Amniotic stem cell (primary cell): Measurements from ENCODE around the gene SLC6A19.

ENCODE experiments used
- DNase-seq: peaks from one replicate; lab custom pipeline; 2025; lab: John Stamatoyannopoulos, UW

The SLC6A19 gene

DNA sequence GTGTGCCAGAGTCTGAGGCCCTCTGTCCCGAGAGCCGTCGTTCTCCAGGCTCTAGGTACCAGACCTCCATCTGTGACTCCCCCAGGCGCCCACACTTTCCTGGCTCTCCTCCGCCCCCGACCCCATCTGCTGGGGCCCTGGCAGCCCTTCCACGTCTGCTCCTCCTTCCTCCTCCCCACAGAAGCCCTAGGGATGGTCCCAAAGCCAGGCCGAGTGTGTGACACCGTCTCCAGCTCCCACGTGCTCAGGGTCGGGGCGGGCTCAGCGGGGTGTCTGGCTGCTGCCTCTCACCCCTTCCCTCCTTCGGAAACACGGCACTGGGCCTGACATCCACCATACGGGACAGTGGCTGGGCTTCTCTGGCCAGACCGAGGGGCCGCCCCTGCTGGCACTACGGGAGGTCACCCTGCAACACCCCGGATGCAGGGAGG, 20.5 kb upstream of the SLC6A19 start:
- DNase-seq = no peak

DNA sequence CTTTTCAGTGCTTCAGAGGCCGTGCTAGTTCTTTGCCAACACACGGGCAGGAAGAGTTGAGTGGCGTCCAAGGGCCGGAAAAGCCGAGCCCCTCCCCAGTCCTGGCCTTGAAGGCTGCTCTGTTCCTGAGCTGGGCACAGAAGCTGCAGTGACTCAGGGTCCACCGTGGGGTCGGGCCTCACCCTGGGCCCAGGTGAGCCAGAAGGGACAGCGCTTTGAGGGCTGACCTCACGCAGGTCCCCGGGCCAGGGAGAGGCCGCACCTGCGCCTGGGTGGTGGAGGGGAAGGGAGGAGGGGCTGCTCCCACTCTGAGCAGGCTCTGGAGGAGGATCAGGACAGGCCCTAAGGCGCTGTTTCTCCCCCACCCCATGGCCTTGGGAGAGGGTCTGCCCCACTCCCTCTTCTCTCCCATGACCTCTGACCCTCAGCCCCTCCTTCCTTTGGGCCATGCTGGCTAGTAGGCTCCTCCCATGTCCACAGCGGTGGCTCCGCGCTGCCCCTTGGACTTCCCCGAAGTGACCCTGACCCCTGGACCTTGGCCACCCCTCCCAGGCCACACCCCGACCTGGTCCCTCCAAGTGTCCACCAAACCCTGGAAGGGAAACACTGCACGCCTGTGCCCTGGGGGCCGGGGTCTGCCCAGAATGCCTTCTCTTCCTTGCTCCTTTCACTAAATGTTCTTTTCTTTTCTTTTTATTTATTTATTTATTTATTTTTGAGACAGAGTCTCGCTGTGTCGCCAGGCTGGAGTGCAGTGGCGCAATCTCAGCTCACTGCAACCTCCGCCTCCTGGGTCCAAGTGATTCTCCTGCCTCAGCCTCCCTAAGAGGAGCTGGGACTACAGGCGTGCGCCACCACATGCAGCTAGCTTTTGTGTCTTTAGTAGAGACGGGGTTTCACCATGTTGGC, 19.7 kb upstream of the SLC6A19 start:
- no peak for DNase-seq

DNA sequence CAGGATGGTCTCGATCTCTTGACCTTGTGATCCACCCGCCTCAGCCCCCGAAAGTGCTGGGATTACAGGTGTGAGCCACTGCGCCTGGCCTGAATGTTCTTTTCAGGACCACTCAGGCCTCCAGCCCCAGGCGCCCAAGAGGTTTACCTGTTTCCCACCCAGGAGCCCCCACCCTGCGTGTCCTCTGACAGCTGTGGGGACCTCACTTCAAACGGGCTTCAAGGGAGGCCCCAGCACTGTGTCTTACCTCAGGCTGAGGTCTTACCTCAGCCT, 19.1 kb upstream of the SLC6A19 start:
- no peak for DNase-seq

DNA sequence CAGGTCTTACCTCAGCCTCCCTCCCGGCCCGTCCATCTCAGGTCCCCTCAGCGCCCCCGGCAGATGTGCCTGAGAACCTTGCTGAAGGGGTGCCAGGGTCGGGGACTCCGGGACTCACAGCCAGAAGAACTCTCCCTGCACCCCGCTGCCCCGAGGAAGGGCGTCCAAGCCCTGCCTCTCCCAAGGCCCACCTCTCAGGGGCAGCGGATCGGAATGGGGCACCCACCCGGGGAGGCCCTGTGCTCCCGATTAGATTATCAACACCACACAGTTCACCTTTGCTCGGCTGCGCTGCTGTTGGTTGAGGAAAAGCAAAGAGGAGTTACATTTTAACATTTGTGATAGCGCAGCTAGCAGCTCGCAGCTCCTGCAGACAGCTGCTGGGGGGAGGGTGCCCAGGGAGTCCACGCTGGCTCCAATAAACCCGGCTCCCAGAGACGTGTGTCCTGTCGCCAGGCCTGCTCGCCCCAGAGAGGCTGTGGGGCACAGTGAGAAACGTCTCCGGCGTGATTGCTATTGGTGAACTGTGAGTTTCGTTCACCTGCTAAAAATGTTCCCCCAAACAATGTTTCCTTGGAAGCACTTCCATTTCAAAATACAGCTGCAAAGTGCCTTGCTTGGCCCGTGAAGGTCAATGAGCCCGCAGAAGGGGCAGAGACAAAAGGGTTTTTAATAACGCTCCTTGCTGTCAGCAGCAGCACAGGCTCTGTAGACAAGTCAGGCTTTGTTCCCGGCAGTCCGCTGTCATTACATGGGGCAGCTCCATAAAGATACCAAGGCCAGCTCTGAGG, 18.6 kb upstream of the SLC6A19 start:
- no peak for DNase-seq

DNA sequence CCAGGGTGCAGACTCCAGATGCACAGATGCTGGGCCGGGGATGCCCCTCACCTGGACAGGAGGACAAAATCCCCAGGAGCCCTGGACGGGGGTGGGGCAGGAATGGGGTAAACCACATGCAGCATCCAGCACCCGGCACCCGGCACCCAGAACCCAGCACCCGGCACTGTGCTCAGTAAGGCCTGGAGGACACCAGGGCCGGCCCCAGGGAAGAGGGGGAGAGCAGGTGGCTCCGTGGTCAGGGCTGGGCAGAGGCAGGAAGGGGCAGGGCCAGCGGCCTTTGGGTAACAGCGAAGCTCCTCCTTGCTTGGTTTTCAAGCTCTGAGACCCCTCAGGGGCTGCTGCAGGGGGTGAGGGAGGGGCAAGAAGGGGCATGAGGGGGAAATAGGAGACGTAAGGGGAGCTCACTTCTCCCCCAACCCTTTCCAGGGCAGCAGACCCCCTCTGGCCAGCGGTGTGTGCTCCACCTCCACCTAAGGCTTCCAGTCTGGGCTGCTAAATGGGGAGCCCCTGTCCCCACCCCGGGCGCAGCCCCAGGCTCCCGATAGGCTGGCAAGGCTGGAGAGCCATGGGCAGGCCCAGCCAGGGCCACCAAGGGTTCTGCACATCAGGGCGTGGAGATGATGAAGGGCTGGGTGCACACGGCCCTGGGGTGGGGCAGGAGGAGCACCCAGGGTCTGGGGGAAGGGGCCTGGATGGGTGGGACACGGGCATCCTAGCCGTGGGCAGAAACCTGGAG, 17.8 kb upstream of the SLC6A19 start:
- DNase-seq = no peak

DNA sequence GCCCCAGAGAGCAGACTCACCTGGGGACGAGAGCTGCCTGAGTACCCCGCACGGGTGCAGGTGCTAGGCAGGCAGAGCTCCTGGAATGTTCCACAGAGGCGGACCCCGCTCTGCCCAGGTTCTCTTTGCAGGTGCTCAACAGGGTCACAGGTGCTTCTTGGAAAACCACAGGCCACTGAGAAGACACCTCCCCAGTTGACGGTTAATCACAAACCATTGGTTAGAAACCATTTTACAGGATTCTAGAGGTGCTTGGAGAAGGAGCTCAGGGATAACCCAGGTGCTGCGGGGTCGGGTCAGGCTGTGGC, 17.3 kb upstream of the SLC6A19 start:
- DNase-seq = no peak

DNA sequence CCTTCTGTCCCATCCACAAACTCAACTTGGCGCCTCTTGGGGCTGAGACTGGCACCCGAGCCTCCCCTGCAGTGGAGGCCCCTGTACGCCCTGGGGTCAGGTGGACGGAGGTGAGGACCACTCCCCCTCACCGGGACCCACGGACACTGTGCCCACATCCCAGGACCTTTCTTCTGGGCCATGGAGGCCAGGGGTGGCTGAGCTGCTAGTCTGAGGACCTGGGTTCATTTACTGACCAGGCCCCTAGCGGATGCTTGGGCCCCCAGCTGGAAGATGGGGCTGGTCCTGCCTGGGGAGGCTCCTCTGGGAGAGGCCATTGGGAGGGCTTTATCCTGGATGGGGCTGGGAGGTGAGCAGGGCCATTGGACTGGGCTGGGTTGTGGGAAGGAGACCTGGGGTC, 16.9 kb upstream of the SLC6A19 start:
- DNase-seq = no peak

DNA sequence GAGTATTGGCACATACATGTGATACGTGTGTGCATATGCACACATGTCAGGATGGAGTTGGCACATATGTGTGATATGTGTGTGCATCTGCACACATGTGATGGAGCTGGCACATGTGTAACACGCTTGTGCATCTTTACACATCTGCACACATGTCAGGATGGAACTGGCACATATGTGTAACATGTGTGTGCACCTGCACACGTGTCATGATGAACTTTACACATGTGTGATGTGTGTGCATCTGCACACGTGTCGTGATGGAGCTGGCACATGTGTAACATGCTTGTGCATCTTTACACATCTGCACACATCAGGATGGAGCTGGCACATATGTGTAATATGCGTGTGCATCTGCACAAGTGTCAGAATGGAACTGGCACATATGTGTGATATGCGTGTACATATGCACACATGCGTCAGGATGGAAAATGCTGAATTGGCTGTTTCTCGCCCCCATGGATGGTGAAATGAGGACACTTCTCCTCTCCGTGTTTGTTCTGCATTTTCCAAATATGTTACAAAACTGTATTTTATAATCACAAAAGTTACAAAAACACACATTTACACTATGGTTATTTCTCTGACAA, 16.3 kb upstream of the SLC6A19 start:
- DNase-seq = no peak

DNA sequence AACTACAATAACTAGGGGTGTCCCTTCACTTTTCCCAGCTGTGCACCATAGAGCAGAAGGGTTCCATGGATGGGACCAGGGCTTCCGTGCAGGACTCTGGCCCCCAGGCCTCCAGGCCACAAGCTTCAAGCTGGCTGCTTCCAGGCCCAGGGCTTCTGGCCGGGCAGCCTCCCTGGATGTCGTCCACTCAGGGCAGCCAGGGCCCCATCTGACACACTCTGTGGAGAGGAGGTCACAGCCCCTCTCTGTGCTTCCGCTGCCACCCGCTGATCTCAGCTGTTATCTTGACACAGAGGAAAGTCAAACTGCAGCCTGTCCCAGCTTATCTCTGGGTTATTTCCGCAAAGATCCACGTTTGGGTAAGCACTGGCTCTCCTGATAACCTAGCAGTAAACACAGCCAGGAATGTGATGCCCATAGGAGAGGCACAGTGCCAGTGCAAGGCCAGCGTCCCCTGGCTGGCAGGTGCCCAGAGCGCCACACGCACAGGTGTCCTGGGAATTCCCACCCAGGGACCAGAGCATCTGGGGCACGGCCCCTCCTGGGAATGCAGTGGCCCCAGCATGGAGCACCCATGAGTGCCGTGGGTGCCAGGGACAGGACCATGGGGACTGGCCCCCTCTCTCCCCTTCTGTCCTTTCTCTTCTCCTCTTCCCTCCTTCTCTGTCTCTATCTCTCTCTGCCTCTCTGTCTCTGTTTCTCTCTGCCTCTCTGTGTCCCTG, 15.6 kb upstream of the SLC6A19 start:
- DNase-seq = no peak

DNA sequence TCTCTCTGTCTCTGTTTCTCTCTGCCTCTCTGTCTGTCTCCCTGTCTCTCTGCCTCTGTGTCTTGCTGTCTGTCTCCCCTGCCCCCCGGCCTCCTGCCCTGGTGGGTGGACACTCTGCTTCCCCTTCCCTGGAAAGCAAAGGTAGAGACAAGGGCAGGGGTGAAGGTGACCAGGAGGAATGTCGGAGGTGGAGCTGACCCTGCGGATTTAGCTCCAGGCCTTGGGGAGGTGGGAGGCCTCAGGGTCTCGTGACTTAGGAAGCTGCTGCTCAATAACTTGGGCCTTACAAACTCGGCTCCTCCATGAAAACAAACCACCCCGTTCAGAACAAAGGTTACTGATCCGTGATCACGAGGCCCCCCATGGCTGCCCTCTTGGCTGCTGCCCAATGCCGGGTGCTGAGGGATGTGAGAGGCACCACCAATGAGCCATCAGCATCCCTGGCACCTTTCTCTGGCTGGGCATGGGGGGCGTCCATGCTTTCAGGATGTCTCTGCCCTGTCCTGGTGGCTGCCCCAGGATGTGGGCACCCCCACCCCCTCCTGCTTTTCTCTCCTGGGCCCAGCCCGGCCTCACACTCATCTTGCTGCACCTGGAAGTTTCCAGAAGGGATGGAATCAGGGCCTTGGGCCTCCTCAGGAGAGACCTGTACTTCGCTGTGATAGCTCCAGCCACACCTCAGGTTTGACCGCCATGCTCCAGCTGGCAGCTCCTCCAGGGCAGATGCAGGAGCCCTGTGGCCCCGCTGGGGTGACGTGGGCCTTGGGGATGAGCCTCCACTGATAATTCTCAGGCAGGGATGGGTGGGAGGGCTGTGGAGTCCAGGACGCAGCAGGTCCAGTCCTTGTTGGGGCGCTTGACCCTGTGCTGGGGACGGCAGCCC, 14.8 kb upstream of the SLC6A19 start:
- DNase-seq = no peak

DNA sequence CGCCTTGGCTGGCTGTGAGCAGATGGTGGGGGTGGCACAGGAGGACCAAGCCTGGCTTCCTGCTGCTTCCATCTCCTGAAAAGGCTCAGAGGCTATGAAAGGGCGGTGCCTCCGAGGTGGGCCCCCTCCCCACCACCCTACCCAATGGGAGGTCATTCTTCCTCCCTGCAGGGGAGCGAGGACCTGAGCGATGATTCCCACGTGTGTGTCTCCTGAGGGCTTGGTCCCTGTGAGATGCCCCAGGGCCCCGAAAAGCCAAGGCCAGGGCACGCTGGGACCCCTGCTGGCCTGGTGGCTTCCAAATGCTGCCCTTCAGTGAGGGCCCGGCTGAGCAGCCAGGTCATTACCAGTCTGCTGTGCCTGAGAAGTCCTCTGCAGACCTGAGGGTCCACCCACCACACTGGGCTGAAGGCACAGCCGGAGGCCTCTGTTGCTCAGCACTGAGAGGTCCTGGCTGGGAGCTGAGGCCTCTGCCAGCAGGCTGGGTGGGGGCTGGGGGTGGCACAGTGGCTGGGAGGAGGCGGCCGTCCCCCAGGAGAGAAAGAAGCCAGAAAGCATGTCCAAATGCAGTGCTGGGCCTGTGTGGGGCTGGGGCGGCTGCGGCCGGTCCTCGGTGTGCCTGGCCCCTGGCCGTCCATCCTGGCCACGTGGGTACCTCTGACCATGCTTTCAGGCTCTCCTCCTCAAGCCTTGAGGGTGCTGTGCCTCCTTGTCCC, 14.0 kb upstream of the SLC6A19 start:
- no peak for DNase-seq

DNA sequence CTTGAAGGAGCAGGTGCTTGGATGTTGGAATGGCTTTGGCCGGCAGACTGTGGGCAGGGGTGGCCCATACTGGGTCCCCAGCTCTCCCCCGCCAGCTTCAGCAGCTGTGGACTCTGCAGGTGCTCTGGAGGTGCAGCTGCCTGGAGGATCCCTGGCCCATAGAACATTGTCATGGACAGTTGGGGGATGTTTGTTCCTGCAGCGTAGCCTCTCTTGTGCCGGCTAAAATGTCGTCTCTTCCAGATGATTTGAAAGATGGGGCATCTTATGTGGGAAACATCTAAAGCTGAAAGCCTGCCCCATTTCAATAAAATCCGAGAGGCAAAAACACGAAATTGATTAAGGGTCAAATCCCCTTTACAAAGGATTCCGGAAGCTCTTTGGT, 13.5 kb upstream of the SLC6A19 start:
- DNase-seq = no peak

DNA sequence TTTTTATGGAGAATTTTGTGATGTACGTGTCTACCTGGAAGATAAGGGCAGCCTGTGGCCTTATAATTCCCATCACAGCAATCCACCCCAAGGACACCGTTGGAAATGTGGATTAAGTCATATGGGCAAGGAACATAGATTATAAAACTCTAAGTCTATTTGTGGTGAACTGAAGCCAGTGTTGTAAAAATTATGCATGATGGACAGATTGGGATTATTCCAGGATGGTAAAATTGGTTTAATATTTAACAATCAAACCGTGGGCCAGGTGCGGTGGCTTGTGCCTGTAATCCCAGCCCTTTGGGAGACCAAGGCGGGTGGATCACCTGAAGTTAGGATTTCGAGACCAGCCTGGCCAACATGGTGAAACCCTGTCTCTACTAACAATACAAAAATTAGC, 12.9 kb upstream of the SLC6A19 start:
- DNase-seq = no peak

DNA sequence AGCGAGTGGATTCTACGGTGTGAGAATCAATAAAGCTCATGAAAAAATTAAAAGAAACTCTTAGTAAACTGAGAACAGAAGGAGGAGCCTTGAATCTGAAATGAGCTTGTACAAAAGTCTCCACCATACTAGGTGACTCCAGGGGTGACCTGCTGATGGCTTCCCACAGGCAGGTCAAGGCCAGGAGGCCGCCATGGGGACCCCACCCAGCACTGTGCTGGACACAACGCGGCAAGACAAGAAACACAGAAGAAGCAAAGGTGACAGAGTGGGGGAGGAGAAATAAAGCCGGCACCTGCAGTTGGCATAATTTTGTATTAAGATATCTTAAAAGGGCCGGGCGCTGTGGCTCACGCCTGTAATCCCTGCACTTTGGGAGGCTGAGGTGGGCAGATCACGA, 12.1 kb upstream of the SLC6A19 start:
- no peak for DNase-seq

DNA sequence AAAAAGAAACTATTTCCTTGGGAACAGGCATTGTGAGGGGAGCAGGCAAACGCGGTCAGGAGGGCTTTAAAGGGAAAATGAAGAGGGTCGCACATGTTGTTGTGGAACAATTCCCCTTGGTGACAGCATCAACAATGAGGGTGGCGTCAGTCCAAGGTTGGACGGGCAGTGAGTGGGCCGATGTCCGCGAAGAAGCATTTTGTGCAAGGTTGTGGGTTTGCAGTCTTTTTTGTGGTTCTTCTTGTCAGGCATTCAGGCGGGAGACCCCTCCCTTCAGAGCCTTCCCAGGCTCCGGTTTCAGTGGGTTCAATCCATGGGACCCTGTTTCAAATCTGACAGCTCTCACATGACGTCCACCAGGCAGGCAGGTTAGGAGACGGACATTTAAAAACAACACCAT, 11.1 kb upstream of the SLC6A19 start:
- no peak for DNase-seq

DNA sequence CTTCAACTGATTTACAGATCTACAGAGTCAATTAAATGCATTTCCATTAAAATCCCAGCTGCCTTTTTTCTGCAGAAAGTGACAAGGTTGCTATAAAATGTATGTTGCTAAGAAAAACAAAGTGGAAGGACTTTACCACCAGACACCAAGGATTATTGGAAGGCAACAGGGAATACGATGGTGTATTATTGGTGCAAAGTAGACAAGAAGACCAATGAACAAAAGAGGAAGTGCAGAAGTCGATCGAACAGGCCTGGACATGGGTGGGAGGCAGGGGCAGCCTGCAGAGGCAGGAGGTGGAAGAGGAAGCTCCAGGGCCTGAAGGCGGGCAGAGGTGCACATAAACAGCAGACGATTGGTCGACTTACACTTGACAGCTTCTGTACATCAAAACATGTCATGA, 10.6 kb upstream of the SLC6A19 start:
- no peak for DNase-seq

DNA sequence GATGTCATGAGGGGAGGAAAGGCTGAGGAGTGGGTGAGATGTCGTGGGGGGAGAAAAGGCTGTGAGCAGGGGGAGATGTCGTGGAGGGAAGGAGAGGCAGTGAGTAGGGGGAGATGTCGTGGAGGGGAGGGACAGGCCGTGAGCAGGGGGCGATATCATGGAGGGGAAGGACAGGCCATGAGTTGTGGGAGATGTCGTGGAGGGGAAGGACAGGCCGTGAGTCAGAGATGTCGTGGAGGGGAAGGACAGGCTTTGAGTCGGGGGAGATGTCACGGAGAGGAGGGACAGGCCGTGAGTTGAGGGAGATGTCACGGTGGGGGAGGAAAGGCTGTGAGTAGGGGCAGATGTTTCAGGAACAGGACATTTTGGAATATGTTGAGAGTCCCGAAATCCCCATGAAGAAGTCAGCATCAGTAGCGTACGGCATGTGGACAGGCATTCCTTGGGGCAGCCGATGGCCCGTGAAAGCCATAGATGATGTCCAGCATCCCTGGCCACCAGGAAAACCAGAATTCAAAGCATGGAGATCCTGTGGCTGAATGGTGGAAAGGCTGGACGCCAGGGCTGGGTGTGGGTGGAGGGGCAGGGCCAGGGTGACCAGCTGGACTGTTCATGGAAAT, 8.3 kb upstream of the SLC6A19 start:
- DNase-seq = no peak

DNA sequence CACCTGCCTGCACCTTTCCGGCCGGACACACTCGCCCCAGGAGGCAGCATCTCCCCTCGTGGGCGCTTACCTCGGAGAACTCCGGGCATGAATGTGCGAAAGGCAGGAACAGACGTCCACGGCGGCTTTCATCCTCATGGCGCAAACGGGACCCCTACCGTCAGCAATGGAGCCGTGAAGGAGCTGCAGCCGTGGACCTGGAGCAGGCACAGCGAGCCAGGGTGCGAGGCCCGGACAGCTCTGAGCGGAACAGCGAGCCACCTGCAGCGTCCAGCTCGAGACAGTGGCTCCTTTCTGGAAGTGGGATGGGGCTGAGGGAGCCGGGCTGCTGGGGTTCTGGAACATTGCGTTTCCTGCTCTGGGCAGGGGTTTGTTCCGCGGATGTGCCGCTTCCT, 7.8 kb upstream of the SLC6A19 start:
- no peak for DNase-seq

DNA sequence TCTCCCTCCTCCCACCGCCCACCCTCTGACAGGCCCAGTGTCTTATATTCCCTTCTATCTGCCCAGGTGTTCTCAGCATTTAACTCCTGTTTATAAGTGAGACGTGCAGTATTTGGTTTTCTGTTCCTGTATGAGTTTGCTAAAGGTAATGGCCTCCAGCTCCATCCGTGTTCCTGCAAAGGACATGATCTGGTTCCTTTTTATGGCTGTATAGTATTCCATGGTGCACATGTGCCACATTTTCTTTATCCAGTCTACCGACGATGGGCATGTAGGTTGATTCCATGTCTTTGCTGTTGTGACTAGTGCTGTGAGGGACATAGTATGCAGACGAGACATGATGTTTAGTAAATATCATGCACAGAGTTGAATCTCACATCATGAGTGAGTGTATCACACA, 7.0 kb upstream of the SLC6A19 start:
- no peak for DNase-seq

DNA sequence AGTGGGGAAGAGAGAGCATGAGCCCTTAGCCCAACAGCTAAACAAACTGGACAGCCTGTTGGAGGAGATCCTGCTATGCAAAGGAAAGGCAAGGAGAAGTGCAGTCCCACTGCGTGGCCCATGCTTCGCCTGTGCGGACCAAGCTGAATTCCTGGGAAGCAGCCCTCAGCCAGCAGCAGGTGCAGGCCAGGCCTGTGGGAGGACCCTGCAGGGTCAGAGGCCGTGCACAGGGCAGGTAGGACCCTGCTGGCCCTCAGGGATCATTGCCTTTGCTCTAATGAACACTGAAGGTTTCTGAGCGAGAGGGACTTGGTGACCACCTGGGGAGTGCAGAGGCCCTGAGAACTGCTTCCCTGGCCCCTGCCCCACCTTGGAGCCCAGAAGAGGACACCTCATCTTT, 6.0 kb upstream of the SLC6A19 start:
- no peak for DNase-seq
